Endometrium (tissue), 2 donors: ENCODE measurements around the gene CHRM1.
A peak's percentile ranks its signal among the peaks of the same experiment; 100 is the strongest.
"Not testable (repeated sequence)": the region's sequence is repeated elsewhere in the genome, so short reads cannot be mapped to it uniquely, and the experiment has no call there.

ENCODE experiments used
- FAIRE-seq: peaks from 2 replicates; lab custom pipeline; 2012; peaks lifted over from hg19 to GRCh38; lab: Jason Lieb, UNC
- donor health status: control.
- donor health status: control.

The CHRM1 gene, protein sequence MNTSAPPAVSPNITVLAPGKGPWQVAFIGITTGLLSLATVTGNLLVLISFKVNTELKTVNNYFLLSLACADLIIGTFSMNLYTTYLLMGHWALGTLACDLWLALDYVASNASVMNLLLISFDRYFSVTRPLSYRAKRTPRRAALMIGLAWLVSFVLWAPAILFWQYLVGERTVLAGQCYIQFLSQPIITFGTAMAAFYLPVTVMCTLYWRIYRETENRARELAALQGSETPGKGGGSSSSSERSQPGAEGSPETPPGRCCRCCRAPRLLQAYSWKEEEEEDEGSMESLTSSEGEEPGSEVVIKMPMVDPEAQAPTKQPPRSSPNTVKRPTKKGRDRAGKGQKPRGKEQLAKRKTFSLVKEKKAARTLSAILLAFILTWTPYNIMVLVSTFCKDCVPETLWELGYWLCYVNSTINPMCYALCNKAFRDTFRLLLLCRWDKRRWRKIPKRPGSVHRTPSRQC

DNA sequence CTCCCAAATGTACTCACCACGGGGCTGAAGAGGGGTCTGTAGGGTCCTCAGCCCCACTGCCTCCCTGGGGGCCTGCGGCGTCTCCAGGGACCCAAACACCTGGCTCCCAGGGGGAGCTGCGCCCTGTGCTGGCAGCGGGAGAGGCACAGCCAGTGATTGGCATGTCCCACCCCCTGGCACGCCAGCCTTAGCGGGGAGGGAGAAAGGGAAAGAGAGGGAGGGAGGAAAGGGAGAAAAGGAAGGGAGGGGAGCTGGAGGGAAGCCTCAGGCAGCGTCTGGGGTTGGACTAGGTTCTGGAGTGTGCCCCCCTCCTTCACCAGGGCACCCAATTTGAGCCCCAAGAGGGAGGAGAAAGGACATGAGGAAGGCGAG is at the start of gene CHRM1:
CHRM1 (minus strand) TSS at position 163 of the 372 bp plus-strand sequence. CDS start 10,263 bp downstream, outside the sequence.
- FAIRE-seq, result no peak

DNA sequence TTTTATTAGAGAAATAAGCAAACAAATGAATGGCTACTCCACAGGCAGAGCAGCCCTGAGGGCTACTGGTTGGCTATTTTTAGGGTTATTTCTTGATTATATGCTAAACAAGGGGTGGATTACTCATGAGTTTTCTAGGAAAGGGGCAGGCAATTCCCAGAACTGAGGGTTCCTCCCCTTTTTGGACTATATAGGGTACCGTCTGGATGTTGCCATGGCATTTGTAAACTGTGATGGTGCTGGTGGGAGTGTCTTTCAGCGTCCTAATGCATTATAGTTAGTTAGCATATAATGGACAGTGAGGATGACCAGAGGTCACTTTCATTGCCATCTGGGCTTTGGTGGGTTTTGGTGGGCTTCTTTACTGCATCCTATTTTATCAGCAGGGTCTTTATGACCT is 44.4 kb upstream of the CHRM1 start:
- FAIRE-seq, result no peak

DNA sequence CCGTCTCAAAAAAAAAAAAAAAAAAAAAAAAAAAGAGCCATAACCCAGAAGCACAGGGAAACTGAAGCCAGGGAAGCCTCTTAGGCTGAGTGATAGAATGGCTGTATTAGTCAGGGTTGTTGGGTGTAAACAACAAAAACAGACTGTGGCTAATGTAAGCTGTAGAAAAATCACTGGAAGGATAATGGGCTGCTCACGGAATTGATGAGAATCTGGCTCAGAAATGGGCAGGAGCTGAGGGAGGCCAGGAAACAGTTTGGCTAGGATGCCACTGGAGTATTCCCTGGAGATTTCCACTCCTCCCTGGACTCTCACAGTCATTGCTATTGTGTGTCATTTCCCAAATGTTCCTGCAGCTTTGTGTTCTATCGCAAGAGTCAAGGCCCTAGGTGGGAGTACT is 41.2 kb upstream of the CHRM1 start:
- FAIRE-seq, result no peak

DNA sequence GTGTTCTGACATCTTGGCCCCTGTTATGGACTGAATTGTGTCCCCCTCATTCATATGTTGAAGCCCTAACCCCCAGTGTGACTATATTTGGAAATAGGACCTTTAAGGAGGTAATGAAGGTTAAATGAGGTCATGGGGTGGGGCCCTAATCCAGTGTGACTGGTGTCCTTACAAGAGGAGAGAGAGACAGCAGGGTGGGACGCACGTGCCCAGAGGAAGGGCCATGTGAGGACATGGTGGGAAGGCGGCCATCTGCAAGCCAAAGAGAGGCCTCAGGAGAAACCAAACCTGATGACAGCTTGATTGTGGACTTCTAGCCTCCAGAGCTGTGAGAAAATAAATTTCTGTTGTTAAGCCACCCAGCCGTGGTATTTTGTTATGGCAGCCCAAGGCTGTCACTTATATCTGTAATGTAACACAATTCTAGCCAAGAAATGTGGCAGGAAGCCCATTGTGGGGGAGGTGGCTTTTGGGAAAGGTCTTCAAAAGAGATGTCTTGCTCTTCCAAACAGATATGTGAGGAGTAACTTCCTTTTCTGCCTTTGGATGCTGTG is 39.9 kb upstream of the CHRM1 start:
- no peak for FAIRE-seq

DNA sequence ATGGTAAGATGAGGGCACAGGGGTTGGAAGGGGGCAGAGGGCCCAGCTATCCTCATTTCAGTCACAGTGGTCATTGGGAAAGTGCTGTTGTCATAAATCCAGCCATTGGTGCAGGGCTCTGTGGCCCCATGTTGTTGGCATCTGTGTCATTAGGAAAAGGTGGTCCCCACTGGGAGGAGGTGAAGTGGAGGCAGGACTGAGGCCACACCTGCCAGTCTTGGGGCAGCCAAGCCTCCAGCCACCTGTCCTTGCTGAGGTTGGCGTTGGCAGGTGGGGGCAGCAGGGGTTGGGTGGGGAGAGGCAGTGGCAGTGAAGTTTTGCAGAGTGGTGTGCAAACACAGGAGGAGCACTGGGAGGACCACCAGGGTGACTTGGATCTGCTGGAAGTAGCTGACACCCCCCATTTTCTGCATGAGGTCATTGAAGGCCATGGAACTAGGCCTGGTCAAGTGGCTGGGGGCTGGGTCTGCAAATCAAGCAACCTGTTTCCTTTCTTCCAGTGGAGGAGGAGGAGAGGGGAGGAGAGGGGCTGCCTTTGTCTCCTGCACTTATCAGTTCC is 38.3 kb upstream of the CHRM1 start:
- no peak for FAIRE-seq

DNA sequence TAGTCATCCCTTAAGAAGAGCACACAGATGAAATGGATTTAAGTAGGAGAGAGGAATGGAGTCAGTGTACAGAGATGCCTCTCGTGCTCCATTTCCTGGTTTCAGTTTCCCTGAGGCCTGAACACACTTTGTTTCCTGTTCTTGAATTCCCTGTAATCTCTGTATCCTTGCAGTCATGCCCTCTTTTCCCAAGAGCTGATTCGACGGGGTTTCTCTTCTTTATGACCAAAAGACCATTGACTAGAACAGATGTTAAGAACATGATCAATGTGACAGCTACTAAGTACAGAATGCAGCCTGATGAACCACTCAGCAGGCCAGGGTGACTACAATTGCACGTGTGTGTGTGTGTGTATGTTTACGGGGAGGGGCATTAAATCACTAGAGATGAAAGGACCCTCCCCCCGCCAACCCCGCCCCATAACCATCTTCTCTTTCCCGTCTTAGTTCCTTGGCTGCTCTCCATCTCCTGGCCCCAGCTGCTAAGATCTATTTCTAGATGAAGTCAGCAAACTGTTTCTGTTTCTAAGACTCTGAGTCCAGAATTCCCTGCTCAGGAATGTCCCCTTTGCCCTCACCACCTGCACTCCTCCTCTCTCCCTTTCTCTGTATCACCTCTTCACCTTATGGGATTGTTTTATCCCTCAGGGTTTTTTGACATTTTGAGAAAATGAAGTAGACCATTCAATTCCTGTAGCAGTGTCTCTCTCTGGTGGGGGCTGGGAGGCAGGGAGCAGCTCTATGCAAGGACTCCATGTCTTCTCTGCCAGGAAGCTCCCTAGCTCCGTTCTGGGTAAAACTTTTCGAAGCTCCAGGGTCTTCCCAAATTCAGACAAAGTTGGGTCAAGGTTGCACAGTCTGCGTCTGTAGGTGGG is 37.6 kb upstream of the CHRM1 start:
- peak; percentile 77 for FAIRE-seq

DNA sequence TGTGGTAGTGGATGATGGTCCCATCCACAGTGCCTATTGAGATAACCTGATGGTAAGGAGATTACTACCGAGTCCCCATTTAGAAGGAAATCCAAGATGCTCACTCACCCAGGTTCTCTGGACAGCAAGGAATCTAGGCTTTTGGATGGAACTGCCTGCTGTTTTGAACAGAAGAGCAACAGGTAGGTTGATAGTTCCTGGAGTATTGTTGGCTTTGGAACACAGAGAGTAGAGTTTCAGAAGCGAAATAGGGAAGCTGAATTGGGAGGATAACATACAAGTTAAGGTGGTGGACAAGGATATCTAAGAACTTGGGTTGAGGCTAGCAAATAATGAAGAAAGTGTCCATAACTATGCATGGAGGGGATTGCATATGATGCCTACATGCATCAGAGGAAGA is 36.0 kb upstream of the CHRM1 start:
- FAIRE-seq, result no peak

DNA sequence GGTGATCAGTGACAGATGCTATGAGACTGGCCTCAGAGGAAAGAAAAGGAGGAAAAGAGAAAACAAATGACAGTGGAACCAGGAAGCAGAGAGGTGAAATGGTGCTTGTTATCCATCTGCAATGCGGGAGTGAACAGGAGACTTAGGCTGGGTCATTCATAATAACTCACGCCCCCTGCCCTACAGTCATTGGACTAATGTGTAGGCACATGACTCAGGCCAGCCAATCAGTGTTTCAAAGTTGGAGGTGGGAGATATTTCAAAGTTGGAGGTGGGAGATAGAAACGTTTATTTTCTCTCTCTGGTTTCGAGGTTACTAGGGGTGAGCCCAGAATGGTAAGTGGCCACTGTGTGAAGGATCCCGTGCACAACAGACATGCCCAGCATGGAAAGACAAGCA is 33.3 kb upstream of the CHRM1 start:
- FAIRE-seq, result no peak

DNA sequence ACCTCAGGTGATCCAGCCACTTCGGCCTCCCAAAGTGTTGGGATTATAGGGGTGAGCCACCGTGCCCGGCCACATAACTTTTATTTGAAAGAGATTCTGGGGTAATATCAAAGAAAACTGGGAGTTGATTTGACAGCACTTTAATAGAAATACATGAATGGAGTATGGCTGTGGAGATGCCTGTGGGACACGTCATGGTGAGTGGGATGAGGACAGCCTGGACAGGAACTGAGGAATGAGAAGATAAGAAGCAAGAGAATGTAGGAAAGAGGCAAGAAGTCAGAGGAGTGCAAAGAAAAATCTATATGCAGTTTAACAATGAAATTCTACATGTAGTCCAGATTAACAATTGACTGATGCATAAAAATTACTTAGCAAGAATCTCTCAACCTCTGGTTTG is 32.6 kb upstream of the CHRM1 start:
- no peak for FAIRE-seq

DNA sequence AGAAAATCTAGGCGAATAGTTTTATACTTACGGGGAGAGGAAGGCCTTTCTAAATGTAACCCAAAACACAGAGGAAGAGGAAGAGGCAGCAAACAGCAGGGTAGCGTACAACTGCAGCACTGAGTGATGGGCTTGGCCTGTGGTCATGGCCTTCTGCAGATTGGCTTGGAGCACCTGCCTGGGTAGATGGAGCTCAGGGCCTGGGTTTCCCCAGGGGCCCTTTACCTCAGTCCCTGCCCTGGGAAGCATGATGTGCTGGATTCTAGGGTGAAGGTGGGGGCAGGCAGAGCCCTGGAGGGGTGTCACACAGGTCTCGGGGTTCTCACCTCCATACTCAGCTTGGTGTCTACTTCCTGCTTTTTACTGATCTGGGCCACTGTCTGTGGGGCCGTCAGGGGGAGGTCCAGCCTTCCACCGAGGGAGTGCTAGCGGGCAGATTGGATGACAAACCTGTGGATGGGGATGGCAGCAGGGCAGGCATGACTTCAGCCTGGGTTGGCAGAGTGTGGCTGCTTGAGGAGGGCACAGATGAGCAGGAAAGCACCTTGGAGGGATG is 27.7 kb upstream of the CHRM1 start:
- no peak for FAIRE-seq

DNA sequence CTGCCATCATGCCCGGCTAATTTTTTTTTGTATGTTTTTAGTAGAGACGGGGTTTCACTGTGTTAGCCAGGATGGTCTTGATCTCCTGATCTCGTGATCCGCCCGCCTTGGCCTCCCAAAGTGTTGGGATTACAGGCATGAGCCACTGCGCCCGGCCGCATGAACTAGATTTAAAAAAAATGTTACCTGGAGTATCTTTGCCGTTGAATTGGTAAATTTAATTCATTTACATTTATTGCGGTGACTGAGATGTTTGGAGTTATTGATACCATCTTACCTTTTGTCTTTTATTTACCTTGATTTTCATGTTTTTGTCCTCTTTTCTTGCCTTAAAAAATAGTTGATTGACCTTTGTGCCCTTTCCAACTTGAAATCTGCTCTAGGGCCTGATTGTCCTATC is 24.4 kb upstream of the CHRM1 start:
- FAIRE-seq, result not testable (repeated sequence)

DNA sequence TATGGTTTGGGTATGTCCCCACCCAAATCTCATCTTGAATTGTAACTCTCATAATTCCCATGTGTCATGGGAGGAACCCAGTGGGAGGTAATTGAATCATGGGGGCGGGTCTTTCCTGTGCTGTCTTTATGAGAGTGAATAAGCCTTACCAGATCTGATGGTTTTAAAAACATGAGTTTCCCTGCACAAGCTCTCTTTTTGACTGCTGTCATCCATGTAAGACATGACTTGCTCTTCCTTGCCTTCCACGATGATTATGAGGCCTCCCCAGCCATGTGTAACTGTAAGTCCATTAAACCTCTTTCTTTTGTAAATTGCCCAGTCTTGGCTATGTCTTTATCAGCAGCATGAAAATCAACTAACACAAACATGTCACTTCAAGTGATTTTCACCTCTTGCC is 16.4 kb upstream of the CHRM1 start:
- FAIRE-seq, result not testable (repeated sequence)

DNA sequence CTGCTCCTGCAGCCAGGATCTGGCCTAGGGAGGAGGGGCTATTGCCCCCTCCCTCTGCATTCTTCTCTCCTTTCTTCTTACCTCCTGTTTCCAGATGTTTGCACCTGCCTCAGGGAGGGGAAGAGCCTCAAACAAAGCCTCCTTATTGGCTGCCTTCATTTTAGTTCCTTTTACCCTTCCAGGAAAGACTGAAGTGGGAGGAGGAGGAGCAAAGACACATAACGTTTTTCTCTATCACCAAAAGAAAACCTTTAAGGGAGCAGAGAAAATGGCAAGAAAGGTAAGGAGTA is 13.3 kb upstream of the CHRM1 start:
- no peak for FAIRE-seq

DNA sequence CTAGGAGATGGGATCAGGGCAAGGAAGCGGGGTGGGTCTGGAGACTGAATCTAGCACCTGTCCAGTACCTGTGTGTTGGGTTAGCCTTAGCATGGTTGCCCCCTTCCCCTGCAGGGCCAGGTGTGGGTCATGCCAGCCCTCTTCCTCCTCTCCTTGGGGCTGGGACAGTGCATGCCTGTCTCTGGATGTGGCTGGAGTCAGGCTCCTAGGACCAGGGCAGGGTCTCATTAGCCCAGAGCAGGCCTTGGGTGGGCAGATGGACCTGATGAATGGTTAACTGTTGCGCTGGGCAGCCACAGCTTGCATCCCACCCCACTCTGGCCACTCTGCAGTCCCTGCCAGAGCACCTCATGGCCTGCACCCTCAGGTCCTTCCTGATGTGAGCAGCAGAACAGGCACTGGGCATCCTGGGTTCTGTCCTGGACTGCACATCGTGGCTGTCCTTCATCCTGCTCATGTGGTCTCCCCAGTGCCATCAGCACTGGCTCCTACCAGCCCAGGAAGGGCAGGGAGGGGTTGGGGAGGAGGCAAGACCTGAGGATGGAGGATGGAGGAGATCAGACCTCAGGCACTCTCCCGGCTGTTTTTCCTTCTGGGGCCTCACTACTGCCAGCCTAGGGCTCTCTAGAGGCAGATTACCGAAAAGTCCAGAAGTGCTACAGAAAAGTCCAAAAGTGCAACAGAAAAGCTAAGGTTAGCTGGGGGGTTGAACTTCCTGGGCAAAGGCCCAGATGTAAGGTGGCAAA is 12.8 kb upstream of the CHRM1 start:
- no peak for FAIRE-seq

DNA sequence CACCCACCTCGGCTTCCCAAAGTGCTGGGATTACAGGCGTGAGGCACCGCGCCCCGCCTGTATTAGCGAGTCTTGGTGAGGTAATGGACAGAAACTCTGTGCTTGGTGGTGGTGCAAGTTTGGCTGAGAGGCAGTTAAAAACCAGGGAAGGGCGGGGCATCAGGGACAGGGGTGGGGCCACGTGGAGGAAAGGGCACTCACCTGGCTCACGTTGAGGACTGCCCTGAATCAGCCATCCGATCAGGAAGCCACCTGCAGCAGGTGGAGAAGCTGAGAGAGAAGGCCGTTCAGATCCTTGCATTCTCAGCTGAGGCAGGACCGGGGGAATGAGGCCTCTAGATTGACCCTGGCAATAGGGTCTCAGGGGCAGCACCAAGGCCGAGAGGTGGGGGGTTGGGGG is 12.1 kb upstream of the CHRM1 start:
- no peak for FAIRE-seq

DNA sequence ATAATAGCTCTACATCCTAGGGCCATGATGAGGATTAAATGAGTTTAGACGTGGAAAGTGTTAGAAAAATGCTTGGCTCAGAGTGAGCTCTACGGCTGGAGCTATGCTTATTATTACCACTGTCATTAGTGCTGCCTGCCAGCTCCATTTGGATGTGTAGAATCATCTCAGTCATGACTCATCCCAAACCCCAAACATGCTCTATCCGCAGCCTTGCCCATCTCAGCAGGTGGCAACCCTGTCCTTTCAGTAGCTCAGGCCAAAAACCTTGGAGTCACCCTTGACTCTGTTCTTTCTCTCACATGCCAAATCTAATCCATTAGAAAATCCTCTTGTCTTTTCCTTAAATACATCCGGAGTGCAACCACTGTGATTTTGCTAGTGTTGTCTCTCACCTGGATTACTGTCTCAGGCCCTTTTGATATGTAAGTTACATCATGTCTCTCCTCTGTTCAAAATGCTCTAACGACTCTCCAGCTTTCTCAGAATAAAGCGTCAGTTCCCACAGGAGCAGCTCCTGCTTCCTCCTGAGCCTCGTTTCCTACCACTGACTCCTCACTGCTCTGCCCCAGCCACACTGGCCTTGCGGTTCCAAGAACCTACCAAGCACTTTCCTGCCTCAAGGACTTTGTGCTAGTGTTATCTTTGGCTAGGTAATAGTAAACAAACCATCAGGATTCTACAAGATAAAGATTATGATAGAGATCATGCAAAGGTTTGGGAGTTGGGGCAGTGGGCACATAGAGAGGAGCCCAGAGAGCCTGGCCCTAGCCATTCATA is 10.5 kb upstream of the CHRM1 start:
- FAIRE-seq, result no peak

DNA sequence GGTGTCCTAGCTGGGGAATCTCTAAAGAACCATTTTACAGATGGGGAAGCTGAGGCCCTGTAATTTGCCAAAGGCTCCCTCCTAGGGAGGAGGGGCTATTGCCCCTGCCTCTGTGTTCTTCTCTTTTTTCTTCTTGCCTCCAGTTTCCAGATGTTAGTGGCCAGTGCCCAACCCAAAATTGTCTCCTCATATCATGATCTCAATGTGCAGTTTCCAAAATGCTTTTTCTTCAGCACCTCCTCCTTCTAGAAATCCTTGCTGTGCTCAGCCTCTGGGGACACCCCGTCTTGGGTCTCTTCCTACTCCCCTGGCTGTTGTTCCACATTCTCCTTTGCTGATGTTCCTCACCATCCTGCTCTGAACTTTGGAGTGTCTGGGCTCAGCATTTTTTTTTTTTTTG is 9.5 kb upstream of the CHRM1 start:
- no peak for FAIRE-seq

DNA sequence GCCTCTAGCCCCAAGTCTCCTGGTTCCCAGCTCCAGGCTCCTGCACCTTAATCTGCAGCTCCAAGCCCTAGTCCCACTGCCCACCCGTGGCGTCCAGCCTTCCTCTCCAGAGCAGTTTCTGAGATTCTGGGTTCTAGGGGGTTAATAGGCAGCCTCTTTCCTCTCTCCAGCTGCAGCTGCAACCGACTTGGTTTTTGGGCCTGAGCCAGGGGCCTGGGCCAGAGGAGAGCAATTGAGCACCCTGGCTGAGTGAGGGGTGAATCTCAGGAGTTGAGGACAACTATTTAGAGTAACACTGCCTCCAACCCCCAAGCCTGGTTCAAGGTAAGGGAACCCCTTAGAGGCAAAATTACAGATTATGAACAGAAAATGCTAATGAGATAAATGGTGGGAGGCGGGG is 9.0 kb upstream of the CHRM1 start:
- FAIRE-seq, result no peak

DNA sequence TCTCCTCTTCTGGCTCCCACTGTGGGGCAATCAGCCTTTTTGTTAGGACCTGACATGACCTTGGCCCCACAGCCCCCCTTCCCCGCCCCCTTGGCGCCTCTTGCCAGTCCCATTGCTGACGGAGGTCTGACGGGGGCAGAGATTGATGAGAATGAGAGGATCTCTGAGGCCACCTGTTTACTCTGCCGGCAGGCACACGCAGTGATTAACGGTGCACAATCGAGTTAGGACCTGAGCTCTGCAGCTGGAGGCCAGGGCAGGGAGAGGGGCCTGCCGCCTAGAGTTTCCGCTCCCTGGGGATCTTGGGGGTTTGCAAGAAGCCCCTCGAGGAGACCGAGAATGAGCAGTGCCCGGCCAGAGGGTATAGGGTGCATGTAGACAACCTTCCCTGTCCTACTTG is 6.8 kb upstream of the CHRM1 start:
- FAIRE-seq, result no peak

DNA sequence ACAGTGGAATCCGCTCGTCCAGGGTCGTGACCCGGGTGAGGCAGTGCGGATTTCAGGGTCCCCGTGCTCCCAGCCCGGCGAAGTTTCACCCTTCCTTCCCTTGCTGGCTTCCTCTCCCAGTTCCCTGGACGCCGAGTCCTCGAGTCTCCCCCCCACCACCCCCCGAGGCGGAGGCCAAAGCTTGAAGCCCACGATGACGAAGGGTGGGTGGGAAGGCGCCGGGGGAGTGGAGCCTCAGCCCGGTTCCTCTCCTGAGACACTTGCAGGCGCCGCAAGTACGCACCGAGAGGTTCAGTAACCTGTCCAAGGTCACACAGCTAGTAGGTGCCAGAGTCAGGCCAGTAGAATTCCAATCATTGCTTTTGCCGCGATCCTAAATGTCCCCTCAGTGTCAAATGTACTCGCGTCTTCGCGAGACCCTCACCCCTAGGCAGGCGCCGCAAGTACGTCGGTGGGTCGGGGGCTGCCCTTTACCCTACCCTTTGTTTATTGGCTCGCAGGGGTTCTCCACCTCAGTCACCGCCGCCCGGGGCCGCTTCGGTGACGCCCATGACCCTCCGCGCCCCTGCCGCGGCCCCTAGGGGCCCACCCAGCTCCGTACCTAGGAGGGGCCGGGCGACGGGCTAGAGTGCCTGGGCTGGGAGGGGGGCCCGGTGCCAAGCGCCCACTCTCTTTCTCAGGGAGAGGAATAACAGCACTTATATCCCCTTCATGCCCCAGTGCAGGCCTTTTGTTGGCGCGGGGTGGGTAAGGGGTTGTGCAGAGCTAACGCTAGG is 5.7 kb upstream of the CHRM1 start:
- FAIRE-seq, result no peak
